Gastrocnemius medialis (tissue), 4 donors: ENCODE measurements around the gene NKAPD1.

Source experiments
- POLR2A ChIP-seq, 2 donors: fragments of 450-650 bp; IDR thresholded peaks; one replicate each; pipeline ENCODE4 v1.6.1; 2017; ENCODE audit warnings: antibody characterized with exemption in 2 of 2, mild to moderate bottlenecking in 2 of 2, moderate library complexity in 2 of 2
- TF ChIP-seq, protein P1 (sequence below), 5 experiments: fragments of 450-650 bp in 3 of 5; fragments of 200-600 bp in 2 of 5; sonication (generic) in 2 of 5; IDR thresholded peaks in 4 of 5; conservative IDR thresholded peaks in 1 of 5; 1 replicate in 4 of 5; 2 replicates in 1 of 5; pipeline ENCODE4 v1.5.1; 2016 to 2019; ENCODE audit warnings: antibody characterized with exemption in 5 of 5, mild to moderate bottlenecking in 3 of 5, moderate library complexity in 3 of 5

DNA sequence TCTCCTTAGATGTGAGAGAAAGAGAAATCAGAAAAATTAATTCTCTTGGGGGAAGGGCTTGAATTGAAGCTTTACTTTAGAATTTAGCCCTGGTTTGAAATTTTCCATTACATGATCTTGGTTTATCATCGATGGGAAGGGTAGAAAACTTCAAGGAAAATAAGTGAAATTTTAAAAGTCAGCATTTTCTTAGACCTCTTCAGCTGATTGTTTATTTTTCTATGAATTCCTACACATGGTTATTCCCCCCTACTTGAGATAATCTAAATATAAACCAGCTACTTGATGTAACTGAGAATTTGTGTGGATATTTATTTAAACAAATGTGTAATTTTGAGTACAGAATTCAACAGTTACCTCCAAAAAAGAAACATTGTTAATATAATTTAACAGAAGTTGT is 11.2 kb upstream of the NKAPD1 start:
- TF ChIP-seq, protein P1, sequence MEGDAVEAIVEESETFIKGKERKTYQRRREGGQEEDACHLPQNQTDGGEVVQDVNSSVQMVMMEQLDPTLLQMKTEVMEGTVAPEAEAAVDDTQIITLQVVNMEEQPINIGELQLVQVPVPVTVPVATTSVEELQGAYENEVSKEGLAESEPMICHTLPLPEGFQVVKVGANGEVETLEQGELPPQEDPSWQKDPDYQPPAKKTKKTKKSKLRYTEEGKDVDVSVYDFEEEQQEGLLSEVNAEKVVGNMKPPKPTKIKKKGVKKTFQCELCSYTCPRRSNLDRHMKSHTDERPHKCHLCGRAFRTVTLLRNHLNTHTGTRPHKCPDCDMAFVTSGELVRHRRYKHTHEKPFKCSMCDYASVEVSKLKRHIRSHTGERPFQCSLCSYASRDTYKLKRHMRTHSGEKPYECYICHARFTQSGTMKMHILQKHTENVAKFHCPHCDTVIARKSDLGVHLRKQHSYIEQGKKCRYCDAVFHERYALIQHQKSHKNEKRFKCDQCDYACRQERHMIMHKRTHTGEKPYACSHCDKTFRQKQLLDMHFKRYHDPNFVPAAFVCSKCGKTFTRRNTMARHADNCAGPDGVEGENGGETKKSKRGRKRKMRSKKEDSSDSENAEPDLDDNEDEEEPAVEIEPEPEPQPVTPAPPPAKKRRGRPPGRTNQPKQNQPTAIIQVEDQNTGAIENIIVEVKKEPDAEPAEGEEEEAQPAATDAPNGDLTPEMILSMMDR (IDR thresholded peaks at IDR 0.05 in 4 of 5, conservative IDR thresholded peaks at IDR 0.05 in 1 of 5), result no peak
- TF ChIP-seq POLR2A (IDR thresholded peaks at IDR 0.05), result no peak
